Measurements from ENCODE around the gene LGALS8.
A peak's percentile ranks its signal among the peaks of the same experiment; 100 is the strongest.

The LGALS8 gene

GRCh38 chr1:236494586-236495466 lies 29.0 kb upstream of the LGALS8 start:
- TF ChIP-seq FOXM1 (IDR thresholded peaks at IDR 0.05; ENCODE audit: borderline replicate concordance, low read depth): no peak
- no peak for TF ChIP-seq YY1 (IDR thresholded peaks at IDR 0.05; ENCODE audit: low read depth)
- no peak for TF ChIP-seq TCF12 (IDR thresholded peaks at IDR 0.05; ENCODE audit: low read depth)
- TF ChIP-seq CEBPB (IDR thresholded peaks at IDR 0.05): peak; percentile 96
- peak; percentile 37 for TF ChIP-seq TEAD4 (IDR thresholded peaks at IDR 0.05)

DNA sequence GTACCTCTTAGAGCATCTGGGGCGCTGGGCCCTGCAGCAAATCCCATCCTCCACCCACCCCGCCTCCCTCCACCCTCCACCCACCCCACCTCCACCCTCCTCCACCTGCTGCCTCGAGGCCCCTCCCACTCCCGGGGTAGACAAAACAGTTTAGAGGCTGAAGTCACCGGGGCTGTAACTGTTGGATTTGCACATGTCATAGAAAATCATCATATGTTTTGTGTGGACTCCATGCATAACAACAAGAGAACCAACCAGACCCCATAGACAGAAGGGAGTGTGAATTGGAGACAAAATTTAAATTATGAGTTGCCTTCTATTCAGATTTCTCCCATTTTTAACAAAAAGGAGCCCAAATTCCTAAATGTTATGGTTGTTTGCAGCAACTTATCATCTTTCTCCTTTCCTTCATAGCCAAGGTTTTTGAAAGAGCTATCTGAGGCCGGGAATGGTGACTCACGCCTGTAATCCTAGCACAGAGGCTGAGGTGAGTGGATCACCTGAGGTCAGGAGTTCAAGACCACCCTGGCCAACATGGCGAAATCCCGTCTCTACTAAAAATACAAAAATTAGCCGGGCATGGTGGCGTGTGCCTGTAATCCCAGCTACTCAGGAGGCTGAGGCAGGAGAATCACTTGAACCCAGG lies 28.2 kb upstream of the LGALS8 start:
- TF ChIP-seq RAD21 (IDR thresholded peaks at IDR 0.05; ENCODE audit: low read depth) (no peak), MAX (IDR thresholded peaks at IDR 0.05) (no peak), CEBPB (IDR thresholded peaks at IDR 0.05) (no peak), EP300 (IDR thresholded peaks at IDR 0.05; ENCODE audit: borderline replicate concordance) (no peak), ZBTB7A (IDR thresholded peaks at IDR 0.05; ENCODE audit: low read depth) (no peak), CREB1 (IDR thresholded peaks at IDR 0.05; ENCODE audit: low read depth) (no peak), TAF1 (IDR thresholded peaks at IDR 0.05; ENCODE audit: low read depth) (no peak), TCF12 (IDR thresholded peaks at IDR 0.05; ENCODE audit: low read depth) (no peak), YY1 (IDR thresholded peaks at IDR 0.05; ENCODE audit: low read depth) (no peak), REST (IDR thresholded peaks at IDR 0.05; ENCODE audit: low read depth) (no peak), EGR1 (IDR thresholded peaks at IDR 0.05) (no peak), TEAD4 (IDR thresholded peaks at IDR 0.05) (no peak), FOXM1 (IDR thresholded peaks at IDR 0.05; ENCODE audit: borderline replicate concordance, low read depth) (no peak), NFIC (IDR thresholded peaks at IDR 0.05) (no peak)
- TF ChIP-seq, protein P1, sequence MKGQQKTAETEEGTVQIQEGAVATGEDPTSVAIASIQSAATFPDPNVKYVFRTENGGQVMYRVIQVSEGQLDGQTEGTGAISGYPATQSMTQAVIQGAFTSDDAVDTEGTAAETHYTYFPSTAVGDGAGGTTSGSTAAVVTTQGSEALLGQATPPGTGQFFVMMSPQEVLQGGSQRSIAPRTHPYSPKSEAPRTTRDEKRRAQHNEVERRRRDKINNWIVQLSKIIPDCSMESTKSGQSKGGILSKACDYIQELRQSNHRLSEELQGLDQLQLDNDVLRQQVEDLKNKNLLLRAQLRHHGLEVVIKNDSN (IDR thresholded peaks at IDR 0.05): no peak

GRCh38 chr1:236497908-236498307 lies 25.9 kb upstream of the LGALS8 start:
- TF ChIP-seq TAF1 (IDR thresholded peaks at IDR 0.05; ENCODE audit: low read depth) (no peak), NFIC (IDR thresholded peaks at IDR 0.05) (no peak), CREB1 (IDR thresholded peaks at IDR 0.05; ENCODE audit: low read depth) (no peak), REST (IDR thresholded peaks at IDR 0.05; ENCODE audit: low read depth) (no peak), TCF12 (IDR thresholded peaks at IDR 0.05; ENCODE audit: low read depth) (no peak), FOXM1 (IDR thresholded peaks at IDR 0.05; ENCODE audit: borderline replicate concordance, low read depth) (no peak), MAX (IDR thresholded peaks at IDR 0.05) (no peak), YY1 (IDR thresholded peaks at IDR 0.05; ENCODE audit: low read depth) (no peak), EGR1 (IDR thresholded peaks at IDR 0.05) (no peak), CEBPB (IDR thresholded peaks at IDR 0.05) (no peak), EP300 (IDR thresholded peaks at IDR 0.05; ENCODE audit: borderline replicate concordance) (no peak), RAD21 (IDR thresholded peaks at IDR 0.05; ENCODE audit: low read depth) (no peak)
- TF ChIP-seq, protein P1 (IDR thresholded peaks at IDR 0.05): no peak

GRCh38 chr1:236501093-236501492 lies 22.7 kb upstream of the LGALS8 start:
- TF ChIP-seq CEBPB (IDR thresholded peaks at IDR 0.05): no peak
- no peak for TF ChIP-seq TCF12 (IDR thresholded peaks at IDR 0.05; ENCODE audit: low read depth)
- no peak for TF ChIP-seq EP300 (IDR thresholded peaks at IDR 0.05; ENCODE audit: borderline replicate concordance)
- no peak for TF ChIP-seq NFIC (IDR thresholded peaks at IDR 0.05)

DNA sequence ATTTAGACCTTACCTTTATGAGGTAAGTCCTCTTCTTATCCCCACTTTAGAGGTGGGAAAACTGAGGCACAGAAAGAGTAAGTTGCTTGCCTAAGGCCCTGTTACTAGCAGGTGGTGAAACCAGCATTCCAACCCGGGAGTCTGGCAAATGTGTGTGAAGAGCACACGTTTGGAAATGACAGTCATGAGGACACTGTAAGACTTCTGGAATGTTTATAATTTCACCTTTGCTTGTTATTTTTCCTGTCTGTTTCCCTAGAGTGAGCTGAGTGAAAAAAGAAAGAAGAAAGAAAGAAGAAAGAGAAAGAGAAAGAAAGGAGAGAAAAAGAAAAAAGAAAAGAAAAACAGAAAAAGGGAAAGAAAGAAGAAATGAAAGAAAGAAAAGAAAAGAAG lies 21.2 kb upstream of the LGALS8 start:
- no peak for TF ChIP-seq CEBPB (IDR thresholded peaks at IDR 0.05)
- no peak for TF ChIP-seq REST (IDR thresholded peaks at IDR 0.05; ENCODE audit: low read depth)
- no peak for TF ChIP-seq EGR1 (IDR thresholded peaks at IDR 0.05)
- TF ChIP-seq TEAD4 (IDR thresholded peaks at IDR 0.05): no peak
- TF ChIP-seq YY1 (IDR thresholded peaks at IDR 0.05; ENCODE audit: low read depth): no peak
- TF ChIP-seq EP300 (IDR thresholded peaks at IDR 0.05; ENCODE audit: borderline replicate concordance): no peak
- TF ChIP-seq CREB1 (IDR thresholded peaks at IDR 0.05; ENCODE audit: low read depth): no peak
- no peak for TF ChIP-seq RAD21 (IDR thresholded peaks at IDR 0.05; ENCODE audit: low read depth)
- no peak for TF ChIP-seq TAF1 (IDR thresholded peaks at IDR 0.05; ENCODE audit: low read depth)
- TF ChIP-seq TCF12 (IDR thresholded peaks at IDR 0.05; ENCODE audit: low read depth): no peak
- no peak for TF ChIP-seq FOXM1 (IDR thresholded peaks at IDR 0.05; ENCODE audit: borderline replicate concordance, low read depth)
- TF ChIP-seq, protein P1 (IDR thresholded peaks at IDR 0.05): no peak
- no peak for TF ChIP-seq ZBTB7A (IDR thresholded peaks at IDR 0.05; ENCODE audit: low read depth)
- TF ChIP-seq MAX (IDR thresholded peaks at IDR 0.05): no peak
- no peak for TF ChIP-seq NFIC (IDR thresholded peaks at IDR 0.05)

All from Ishikawa (cell line).